IMR-90 (cell line): ENCODE data around the gene FMNL3.

ENCODE experiments used
- MAZ ChIP-seq: IDR thresholded peaks from 2 replicates; pipeline ENCODE4 v1.6.1; 2012; ENCODE audit warnings: low read depth, mild to moderate bottlenecking, low read length, improper control_type of control experiment, moderate library complexity, borderline replicate concordance
- RAD21 ChIP-seq: IDR thresholded peaks from 2 replicates; pipeline ENCODE4 v1.6.1; 2012; ENCODE audit warnings: low read length, improper control_type of control experiment
- RFX5 ChIP-seq: IDR thresholded peaks from 2 replicates; pipeline ENCODE4 v1.8.0; 2012; ENCODE audit warnings: low read depth, mild to moderate bottlenecking, low read length, moderate library complexity

DNA sequence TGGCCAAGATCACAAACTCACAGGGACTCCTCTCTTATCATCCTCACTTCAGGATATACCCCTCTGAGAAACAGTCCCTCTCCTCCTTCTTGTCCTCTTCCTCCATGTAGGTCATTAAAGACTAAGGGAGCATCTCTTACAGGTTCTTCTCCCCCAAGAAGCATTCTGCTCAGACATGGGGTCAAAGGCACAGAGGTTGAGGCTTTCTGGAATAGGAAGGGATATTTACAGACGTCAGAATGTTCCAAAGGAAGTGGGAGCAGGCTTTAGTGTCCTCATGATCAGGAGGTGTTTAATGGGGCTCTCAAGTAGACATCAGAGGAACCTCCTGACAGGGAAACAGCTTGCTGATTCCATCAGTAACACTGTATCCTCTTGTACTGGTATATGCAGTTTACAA, 47.5 kb downstream of the FMNL3 start:
- TF ChIP-seq RAD21, result no peak
- no peak for TF ChIP-seq MAZ
- no peak for TF ChIP-seq RFX5
